Astrocyte (in vitro differentiated cells and primary cell): ENCODE results near the gene SLC45A3.

Experiments used
- CTCF ChIP-seq: IDR thresholded peaks from 2 replicates; pipeline ENCODE4 v1.5.1; 2011; ENCODE audit warnings: low read depth, mild to moderate bottlenecking, inconsistent platforms, low read length, moderate library complexity; ENCODE audit not compliant: insufficient read depth
- EZH2 ChIP-seq: IDR thresholded peaks from 2 replicates; pipeline ENCODE4 v1.6.1; 2012; ENCODE audit warnings: mild to moderate bottlenecking, low read length, inconsistent platforms; ENCODE audit not compliant: insufficient read depth

- TF ChIP-seq CTCF (no peak), EZH2 (no peak)
Observed at GRCh38 chr1:205678286-205679111, 1.8 kb downstream of the SLC45A3 start.
